Cardiac fibroblast (primary cell): ENCODE results near the gene IMPA2.

ENCODE experiments used
- DNase-seq, 2 donors: peaks; one replicate each; pipeline versions ENCODE4 v3.0.0 to v3.0.0-alpha.2; 2010; ENCODE audit warnings: low read depth in 2 of 2
- H3K4me3 ChIP-seq, 2 donors: replicated peaks in 1 of 2; 1 replicate in 1 of 2; 2 replicates in 1 of 2; pipeline ENCODE4 v1.5.1; 2011; ENCODE audit warnings: low read depth in 2 of 2, low read length in 2 of 2, mild to moderate bottlenecking in 2 of 2, moderate library complexity in 1 of 2
- TF ChIP-seq, protein P1 (sequence below): IDR thresholded peaks from one replicate; pipeline ENCODE4 v1.5.1; 2011; ENCODE audit warnings: low read depth, mild to moderate bottlenecking, low read length, inconsistent platforms

Gene IMPA2

DNA sequence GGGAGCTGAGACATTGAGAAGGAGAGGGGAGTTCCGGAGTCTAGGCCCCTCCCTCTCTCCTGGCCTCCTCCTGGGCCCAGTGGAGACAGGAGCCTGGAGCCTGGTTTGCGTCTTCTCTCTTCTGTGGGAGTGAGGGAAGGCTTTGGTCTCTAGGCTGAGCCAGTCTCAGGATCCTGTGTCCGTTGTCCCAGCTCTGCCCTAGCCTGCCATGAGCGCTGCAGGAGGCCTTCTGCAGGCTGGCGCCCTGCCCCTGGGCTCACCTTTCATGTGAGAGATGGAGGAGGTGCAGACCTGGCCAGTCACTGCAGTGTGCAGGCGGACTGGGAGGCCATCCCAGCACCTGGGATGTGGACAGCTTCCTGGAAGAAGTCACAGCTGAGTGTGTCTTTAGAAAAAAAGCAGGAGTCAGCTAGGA lies 8.7 kb downstream of the IMPA2 start:
- no peak overlapping the region for H3K4me3 ChIP-seq
- TF ChIP-seq, protein P1, sequence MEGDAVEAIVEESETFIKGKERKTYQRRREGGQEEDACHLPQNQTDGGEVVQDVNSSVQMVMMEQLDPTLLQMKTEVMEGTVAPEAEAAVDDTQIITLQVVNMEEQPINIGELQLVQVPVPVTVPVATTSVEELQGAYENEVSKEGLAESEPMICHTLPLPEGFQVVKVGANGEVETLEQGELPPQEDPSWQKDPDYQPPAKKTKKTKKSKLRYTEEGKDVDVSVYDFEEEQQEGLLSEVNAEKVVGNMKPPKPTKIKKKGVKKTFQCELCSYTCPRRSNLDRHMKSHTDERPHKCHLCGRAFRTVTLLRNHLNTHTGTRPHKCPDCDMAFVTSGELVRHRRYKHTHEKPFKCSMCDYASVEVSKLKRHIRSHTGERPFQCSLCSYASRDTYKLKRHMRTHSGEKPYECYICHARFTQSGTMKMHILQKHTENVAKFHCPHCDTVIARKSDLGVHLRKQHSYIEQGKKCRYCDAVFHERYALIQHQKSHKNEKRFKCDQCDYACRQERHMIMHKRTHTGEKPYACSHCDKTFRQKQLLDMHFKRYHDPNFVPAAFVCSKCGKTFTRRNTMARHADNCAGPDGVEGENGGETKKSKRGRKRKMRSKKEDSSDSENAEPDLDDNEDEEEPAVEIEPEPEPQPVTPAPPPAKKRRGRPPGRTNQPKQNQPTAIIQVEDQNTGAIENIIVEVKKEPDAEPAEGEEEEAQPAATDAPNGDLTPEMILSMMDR: no peak
- no peak for DNase-seq

DNA sequence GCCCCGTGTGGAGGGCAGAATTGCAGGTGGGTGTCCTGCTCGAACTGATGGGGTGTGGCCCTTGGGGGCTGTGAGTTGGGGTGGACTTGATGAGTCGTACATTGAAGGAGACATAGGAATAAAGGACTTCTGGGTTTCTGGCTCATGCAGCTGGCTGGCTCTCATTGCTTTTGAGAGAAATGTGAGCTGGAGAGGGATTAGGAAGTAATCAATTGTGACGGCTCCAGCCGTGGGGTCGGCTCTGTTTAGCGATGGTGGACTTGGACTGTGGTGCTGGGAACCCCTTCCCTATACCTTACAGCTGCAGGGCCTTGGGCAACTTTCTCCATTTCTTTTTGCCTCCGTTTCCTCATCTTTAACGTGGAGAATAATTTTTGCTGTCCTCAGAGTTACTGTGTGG lies 9.2 kb downstream of the IMPA2 start:
- no peak overlapping the region for H3K4me3 ChIP-seq
- TF ChIP-seq, protein P1: no peak
- no peak for DNase-seq

DNA sequence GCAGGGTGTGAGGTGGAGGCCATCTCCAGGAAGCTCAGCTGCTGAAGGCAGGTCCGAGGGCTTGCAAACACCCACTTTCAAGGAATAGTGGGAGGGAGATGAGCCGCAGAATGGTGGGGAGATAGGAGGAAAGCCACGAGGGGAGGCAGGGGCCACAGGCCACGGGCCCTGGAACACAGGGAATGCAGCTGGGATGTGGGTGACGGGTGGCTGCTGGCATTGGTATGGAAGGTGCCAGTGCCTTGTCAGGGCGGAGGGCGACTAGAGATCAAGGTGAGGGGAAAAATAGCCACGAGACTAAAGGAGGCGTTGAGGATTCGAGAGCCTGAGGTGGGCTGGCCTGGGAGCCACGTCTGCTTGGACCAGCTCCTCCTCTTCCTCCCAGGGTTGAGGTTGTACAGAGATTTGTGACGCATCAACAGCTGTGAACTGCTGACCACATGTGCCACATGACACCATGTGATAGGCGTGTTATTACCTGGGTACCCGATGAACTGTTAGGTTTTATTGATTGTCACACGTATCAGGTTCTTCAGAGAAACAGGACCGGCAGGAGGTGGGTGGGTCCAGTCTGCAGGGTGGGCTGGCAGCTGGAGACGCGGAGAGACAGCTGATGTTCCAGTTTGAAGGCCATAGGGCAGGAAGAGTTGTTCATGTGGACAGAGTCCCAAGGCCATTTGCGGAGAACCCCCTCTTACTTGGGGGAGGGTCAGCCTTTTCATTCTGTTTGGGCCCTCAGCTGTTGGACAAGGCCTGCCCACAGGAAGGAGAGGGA lies 9.9 kb downstream of the IMPA2 start:
- TF ChIP-seq, protein P1: no peak
- DNase-seq: no peak
- H3K4me3 ChIP-seq: no peak overlapping the region

DNA sequence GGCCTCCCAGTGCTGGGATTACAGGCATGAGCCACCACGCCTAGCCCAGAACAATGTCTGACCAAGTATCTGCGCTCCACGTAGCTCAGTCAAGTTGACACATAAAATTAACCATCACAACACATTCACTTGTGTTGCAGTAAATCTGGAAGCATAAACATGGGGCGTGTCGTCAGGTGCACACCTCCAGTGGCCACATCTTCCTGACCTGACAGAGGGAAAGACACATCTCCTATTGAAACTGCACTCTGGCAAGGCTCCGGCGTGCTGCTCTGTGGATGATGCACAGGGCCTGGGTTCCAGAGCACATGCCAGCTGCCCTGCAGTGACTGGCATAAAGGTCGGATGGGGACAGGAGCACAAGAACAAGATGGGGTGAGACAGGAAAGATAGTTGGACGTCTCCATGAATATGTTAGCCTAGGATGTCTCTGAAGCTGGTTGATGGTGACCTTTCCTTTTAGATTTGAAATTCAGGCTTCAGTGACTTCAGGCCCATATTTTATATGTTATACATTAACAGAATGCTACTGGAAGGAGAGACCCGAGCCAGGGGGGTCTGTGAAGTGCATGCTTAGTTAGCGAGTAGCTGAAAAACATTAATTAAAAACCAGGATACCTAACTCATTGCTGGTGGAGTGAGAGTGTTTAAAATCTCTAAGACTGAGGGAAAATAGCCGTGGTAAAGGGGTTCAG lies 10.9 kb downstream of the IMPA2 start:
- no peak for DNase-seq
- H3K4me3 ChIP-seq: no peak overlapping the region
- TF ChIP-seq, protein P1: no peak

DNA sequence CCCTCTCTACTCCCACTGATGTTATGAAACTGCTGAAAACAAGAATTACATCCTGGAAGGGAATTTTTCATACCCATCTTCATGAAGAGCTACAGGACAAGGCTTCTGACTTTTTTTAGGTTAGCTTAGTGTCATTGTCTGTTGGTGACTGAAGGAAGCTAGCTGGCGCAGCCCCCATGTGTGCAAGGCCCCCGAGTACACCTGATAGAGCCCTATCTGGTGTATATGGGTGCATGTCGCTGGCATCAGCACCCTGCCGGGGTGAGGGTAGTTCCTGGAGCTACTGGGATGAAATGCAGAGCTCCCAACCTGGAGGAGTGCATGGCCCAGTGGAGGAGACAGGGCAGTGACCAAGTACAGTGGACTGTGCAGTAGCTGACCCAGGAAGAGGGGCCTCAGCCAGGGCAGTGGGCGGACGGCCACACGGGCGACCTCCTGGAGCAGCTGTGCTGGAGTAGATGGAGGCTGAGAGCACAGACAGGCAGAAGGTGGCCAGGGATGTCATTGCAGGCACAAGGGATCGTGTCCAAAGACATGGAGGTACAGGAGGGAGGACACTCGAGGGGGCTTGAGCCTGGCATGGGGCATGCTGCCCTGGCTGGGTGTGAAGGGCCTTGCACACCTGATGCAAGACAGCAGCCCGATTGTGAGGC lies 12.1 kb downstream of the IMPA2 start:
- H3K4me3 ChIP-seq: no peak overlapping the region
- TF ChIP-seq, protein P1: no peak
- no peak for DNase-seq

DNA sequence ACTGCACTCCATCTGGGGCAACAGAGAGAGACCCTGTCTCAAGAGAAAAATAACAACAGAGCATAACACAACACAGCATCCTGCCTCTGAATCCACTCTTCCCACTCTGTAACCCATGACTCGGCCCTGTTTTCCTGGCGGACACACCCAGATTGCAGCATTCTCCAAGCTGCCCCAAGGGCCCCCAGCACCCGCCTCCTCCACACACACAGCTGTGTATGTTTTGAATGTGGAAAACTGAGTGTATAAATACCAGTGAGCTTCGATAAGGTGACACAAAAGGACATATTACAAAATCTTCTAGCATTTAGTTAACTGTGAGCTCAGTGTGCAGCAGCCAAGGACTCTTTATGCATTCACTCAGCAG lies 13.0 kb downstream of the IMPA2 start:
- TF ChIP-seq, protein P1: no peak
- H3K4me3 ChIP-seq: no peak overlapping the region
- DNase-seq: peak; percentile 93
